HuH-7.5 (cell line): ENCODE results near the gene STX7.

ENCODE experiments used
- DNase-seq: peaks from one replicate; pipeline ENCODE4 v3.0.0; 2011; ENCODE audit warnings: low spot score

The STX7 gene

GRCh38 chr6:132506869-132507808, 5.8 kb downstream of the STX7 start:
- DNase-seq: no peak

- DNase-seq: no peak
Measured at GRCh38 chr6:132506461-132506860, 6.5 kb downstream of the STX7 start.

- no peak for DNase-seq
Measured at GRCh38 chr6:132505158-132505557, 7.8 kb downstream of the STX7 start.

GRCh38 chr6:132504757-132505156, 8.2 kb downstream of the STX7 start:
- no peak for DNase-seq

- no peak for DNase-seq
Measured at GRCh38 chr6:132499757-132500156, 13.2 kb downstream of the STX7 start.

- no peak for DNase-seq
Measured at GRCh38 chr6:132498638-132499037, 14.3 kb downstream of the STX7 start.

GRCh38 chr6:132496519-132497180, 16.3 kb downstream of the STX7 start:
- DNase-seq: no peak

GRCh38 chr6:132495604-132496079, 17.3 kb downstream of the STX7 start:
- no peak for DNase-seq

GRCh38 chr6:132494954-132495353, 18.0 kb downstream of the STX7 start:
- no peak for DNase-seq

- DNase-seq: no peak
Measured at GRCh38 chr6:132491881-132492280, 21.0 kb downstream of the STX7 start.

- DNase-seq: no peak
Measured at GRCh38 chr6:132491303-132491702, 21.6 kb downstream of the STX7 start.

GRCh38 chr6:132490478-132491204, 22.3 kb downstream of the STX7 start:
- DNase-seq: no peak

GRCh38 chr6:132490024-132490423, 22.9 kb downstream of the STX7 start:
- DNase-seq: no peak

- DNase-seq: no peak
Measured at GRCh38 chr6:132489376-132489775, 23.5 kb downstream of the STX7 start.

GRCh38 chr6:132487762-132488161, 25.2 kb downstream of the STX7 start:
- DNase-seq: no peak

GRCh38 chr6:132484680-132485018, 28.3 kb downstream of the STX7 start:
- DNase-seq: no peak

- DNase-seq: no peak
Measured at GRCh38 chr6:132483779-132484679, 28.9 kb downstream of the STX7 start.

GRCh38 chr6:132482581-132482980, 30.3 kb downstream of the STX7 start:
- DNase-seq: no peak

- DNase-seq: no peak
Measured at GRCh38 chr6:132481189-132481588, 31.7 kb downstream of the STX7 start.

- no peak for DNase-seq
Measured at GRCh38 chr6:132479131-132479530, 33.8 kb downstream of the STX7 start.

- no peak for DNase-seq
Measured at GRCh38 chr6:132478674-132479073, 34.2 kb downstream of the STX7 start.

- no peak for DNase-seq
Measured at GRCh38 chr6:132478266-132478665, 34.6 kb downstream of the STX7 start.
